ENCODE results near the gene TSTD2. TPM values are rescaled to one million over a fixed set of nuclear protein-coding genes. Genes with fewer than 3 reads are reported as not detected.
"Not testable (repeated sequence)": the region's sequence is repeated elsewhere in the genome, so short reads cannot be mapped to it uniquely, and the experiment has no call there.

TSTD2 gene
- total RNA-seq, 5 donors from 2014 or later (not counting 1 experiment from before 2014, with no cell fraction given) = 15.4 to 24.0 (median 17.9) TPM

DNA sequence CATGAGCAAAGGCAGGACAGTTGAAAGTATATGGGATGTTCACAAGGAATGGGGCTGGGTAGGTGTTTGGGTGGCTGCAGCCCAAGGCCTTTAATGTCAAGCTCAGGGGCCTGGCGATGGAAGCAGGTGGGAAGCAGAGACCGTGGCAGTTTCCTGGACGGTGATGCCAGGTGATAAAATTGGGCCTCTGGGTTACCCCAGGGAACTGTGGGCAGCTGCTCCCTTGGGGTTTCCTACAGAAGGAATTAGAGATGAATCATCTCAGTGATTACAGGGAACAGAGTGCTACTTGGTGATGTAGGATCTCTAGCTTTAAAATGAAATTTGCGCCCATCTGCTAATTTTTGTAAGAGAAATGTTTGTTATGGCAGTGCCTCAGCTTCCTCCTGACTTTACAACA, 39.2 kb downstream of the TSTD2 start:
- ChIA-PET POLR2A (no interaction called here), CTCF (interaction anchor here in 1 of 2 donors (0.5 kb wide), 1 partner anchor 20 kb away, joined by 3 read pairs; no protein-coding TSS in a partner anchor)
- H3K4me1 ChIP-seq (ENCODE audit: control insufficient read depth in 1 of 2, extremely low read depth in 1 of 2, insufficient read depth in 2 of 2, low read length in 2 of 2) = peaks cover 0 to 7% of the 10 kb centered on the region in 2 experiments
- ATAC-seq (replicated peaks in 1 of 4) (no peak), DNase-seq (no peak)
- peaks cover 0 to 6% of the 10 kb centered on the region in 2 experiments for H3K27me3 ChIP-seq (replicated peaks in 1 of 2; ENCODE audit: control insufficient read depth in 2 of 2, extremely low read depth in 1 of 2, insufficient read depth in 2 of 2, low read length in 1 of 2)
- WGBS (ENCODE audit: insufficient coverage) = 90% methylated on average over 3 of the region's 4 CpGs
- Mint-ChIP-seq H3K27ac (no peak overlapping the region), H3K4me3 (no peak overlapping the region), H3K27me3 (peaks cover 0 to 6% of the 10 kb centered on the region in 2 donors), H3K9me3 (no peaks in the 10 kb centered on the region), H3K4me1 (peaks cover 7 to 8% (median 7%) of the 10 kb centered on the region in 3 donors), H3K36me3 (peaks cover 7% of the 10 kb centered on the region)
- no peaks in the 10 kb centered on the region for H3K36me3 ChIP-seq (ENCODE audit: control insufficient read depth in 2 of 2, extremely low read depth in 1 of 2, insufficient read depth in 1 of 2, low read length in 1 of 2)
- no peak overlapping the region for H3K27ac ChIP-seq (ENCODE audit: low read length)
- H3K4me3 ChIP-seq (ENCODE audit: control insufficient read depth in 1 of 2, extremely low read depth in 1 of 2, low read length in 1 of 2) = no peak overlapping the region
- no peaks in the 10 kb centered on the region for H3K9me3 ChIP-seq

DNA sequence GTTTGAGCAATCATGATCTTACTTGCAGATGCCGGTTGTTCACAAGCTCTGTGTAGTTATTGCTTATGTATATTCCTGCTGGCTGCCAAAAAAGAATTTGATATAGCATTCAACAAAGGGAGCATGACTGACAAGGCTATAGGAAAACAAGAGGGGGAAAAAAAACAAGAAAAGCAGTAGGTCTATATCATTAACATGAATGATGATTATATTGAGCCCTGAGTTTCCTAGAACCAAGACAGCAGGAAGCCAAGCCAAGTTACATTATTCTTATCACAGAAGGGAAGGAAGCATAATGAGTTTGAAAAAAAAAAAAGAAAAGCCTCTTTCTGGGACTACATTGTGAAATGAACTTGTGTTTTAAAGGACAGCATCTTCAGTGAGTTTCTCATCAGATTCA, 41.0 kb downstream of the TSTD2 start:
- Histone ChIP-seq H3K9me3 (no peaks in the 10 kb centered on the region), H3K27ac (ENCODE audit: low read length) (no peak overlapping the region), H3K4me3 (ENCODE audit: control insufficient read depth in 1 of 2, extremely low read depth in 1 of 2, low read length in 1 of 2) (no peak overlapping the region), H3K4me1 (ENCODE audit: control insufficient read depth in 1 of 2, extremely low read depth in 1 of 2, insufficient read depth in 2 of 2, low read length in 2 of 2) (no peaks in the 10 kb centered on the region), H3K27me3 (replicated peaks in 1 of 2; ENCODE audit: control insufficient read depth in 2 of 2, extremely low read depth in 1 of 2, insufficient read depth in 2 of 2, low read length in 1 of 2) (peaks cover 0 to 6% of the 10 kb centered on the region in 2 experiments), H3K36me3 (ENCODE audit: control insufficient read depth in 2 of 2, extremely low read depth in 1 of 2, insufficient read depth in 1 of 2, low read length in 1 of 2) (no peaks in the 10 kb centered on the region)
- ChIA-PET CTCF (no interaction called here), POLR2A (no interaction called here)
- H3K36me3 Mint-ChIP-seq = peaks cover 7% of the 10 kb centered on the region
- DNase-seq (no peak), ATAC-seq (replicated peaks in 1 of 4) (no peak)
- 100% methylated on average over 1 of the region's 1 CpG for WGBS (ENCODE audit: insufficient coverage)
- H3K4me1 Mint-ChIP-seq = no peaks in the 10 kb centered on the region
- H3K27me3 Mint-ChIP-seq = peaks cover 0 to 8% of the 10 kb centered on the region in 2 donors
- H3K27ac Mint-ChIP-seq = no peak overlapping the region
- H3K9me3 Mint-ChIP-seq = peaks cover 0 to 5% (median 3%) of the 10 kb centered on the region in 3 donors
- H3K4me3 Mint-ChIP-seq = no peak overlapping the region

DNA sequence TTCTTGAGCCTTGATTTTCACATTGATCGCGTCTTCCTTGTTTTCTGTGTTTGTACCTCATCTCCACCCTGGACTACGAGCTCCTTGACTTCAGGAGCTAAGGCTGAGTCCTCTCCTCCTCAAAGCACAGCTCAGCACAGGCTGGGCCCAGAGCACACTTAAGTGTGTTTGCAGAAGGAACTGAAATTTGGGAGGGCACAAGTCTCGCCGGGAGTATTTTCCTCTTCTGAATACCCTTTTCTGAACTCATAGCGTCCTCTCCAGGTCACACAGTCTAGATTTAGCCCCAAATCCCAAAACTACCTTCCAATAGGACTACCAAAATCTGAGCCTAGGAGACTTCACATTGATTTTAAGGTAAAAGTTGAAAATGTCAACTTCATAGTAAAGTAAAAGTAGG, 41.6 kb downstream of the TSTD2 start:
- DNase-seq = no peak
- no CpG with 5 or more reads among the region's 6 CpGs for WGBS (ENCODE audit: insufficient coverage)
- Histone ChIP-seq H3K27ac (ENCODE audit: low read length) (no peak overlapping the region), H3K27me3 (replicated peaks in 1 of 2; ENCODE audit: control insufficient read depth in 2 of 2, extremely low read depth in 1 of 2, insufficient read depth in 2 of 2, low read length in 1 of 2) (peaks cover 0 to 6% of the 10 kb centered on the region in 2 experiments), H3K4me3 (ENCODE audit: control insufficient read depth in 1 of 2, extremely low read depth in 1 of 2, low read length in 1 of 2) (no peak overlapping the region), H3K36me3 (ENCODE audit: control insufficient read depth in 2 of 2, extremely low read depth in 1 of 2, insufficient read depth in 1 of 2, low read length in 1 of 2) (no peaks in the 10 kb centered on the region), H3K4me1 (ENCODE audit: control insufficient read depth in 1 of 2, extremely low read depth in 1 of 2, insufficient read depth in 2 of 2, low read length in 2 of 2) (no peaks in the 10 kb centered on the region), H3K9me3 (no peaks in the 10 kb centered on the region)
- H3K27ac Mint-ChIP-seq = no peak overlapping the region
- no peak for ATAC-seq (replicated peaks in 1 of 4)
- CTCF ChIA-PET = no interaction called here
- POLR2A ChIA-PET = no interaction called here
- peaks cover 2 to 9% (median 3%) of the 10 kb centered on the region in 3 donors for H3K9me3 Mint-ChIP-seq
- peaks cover 7% of the 10 kb centered on the region for H3K36me3 Mint-ChIP-seq
- H3K27me3 Mint-ChIP-seq = peaks cover 0 to 8% of the 10 kb centered on the region in 2 donors
- no peak overlapping the region for H3K4me3 Mint-ChIP-seq
- no peaks in the 10 kb centered on the region for H3K4me1 Mint-ChIP-seq

DNA sequence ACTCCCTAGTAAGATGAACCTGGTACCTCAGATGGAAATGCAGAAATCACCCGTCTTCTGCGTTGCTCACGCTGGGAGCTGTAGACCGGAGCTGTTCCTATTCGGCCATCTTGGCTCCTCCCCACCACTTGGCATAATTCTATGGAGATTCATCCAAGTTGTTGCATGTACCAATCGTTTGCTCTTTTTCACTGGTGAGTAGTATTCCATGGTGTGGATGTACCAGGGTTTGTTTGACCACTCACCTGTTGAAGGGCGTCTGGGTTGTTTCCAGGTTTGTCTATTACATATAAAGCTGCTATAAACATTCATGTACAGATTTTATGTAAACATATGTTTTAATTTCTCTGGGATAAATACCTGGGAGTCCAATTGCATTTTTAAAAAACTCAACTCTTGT, 46.3 kb downstream of the TSTD2 start:
- H3K27ac ChIP-seq (ENCODE audit: low read length); H3K4me3 Mint-ChIP-seq; POLR2A ChIA-PET; H3K36me3 Mint-ChIP-seq; DNase-seq; H3K36me3 ChIP-seq (ENCODE audit: control insufficient read depth in 2 of 2, extremely low read depth in 1 of 2, insufficient read depth in 1 of 2, low read length in 1 of 2); H3K27me3 ChIP-seq (replicated peaks in 1 of 2; ENCODE audit: control insufficient read depth in 2 of 2, extremely low read depth in 1 of 2, insufficient read depth in 2 of 2, low read length in 1 of 2); ATAC-seq (replicated peaks in 1 of 4); H3K27ac Mint-ChIP-seq; H3K4me1 ChIP-seq (ENCODE audit: control insufficient read depth in 1 of 2, extremely low read depth in 1 of 2, insufficient read depth in 2 of 2, low read length in 2 of 2); H3K9me3 Mint-ChIP-seq; H3K4me3 ChIP-seq (ENCODE audit: control insufficient read depth in 1 of 2, extremely low read depth in 1 of 2, low read length in 1 of 2); H3K27me3 Mint-ChIP-seq; H3K9me3 ChIP-seq; H3K4me1 Mint-ChIP-seq: not testable (repeated sequence)
- CTCF ChIA-PET = interaction anchor here in 1 of 2 donors (1.5 kb wide), 1 partner anchor 11 kb away, joined by 3 read pairs; no protein-coding TSS in a partner anchor
- 100% methylated on average over 3 of the region's 7 CpGs for WGBS (ENCODE audit: insufficient coverage)

DNA sequence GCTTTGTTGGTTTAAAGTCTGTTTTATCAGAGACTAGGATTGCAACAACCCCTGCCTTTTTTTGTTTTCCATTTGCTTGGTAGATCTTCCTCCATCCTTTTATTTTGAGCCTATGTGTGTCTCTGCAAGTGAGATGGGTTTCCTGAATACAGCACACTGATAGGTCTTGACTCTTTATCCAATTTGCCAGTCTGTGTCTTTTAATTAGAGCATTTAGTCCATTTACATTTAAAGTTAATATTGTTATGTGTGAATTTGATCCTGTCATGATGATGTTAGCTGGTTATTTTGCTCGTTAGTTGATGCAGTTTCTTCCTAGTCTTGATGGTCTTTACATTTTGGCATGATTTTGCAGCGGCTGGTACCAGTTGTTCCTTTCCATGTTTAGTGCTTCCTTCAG, 48.4 kb downstream of the TSTD2 start:
- H3K9me3 Mint-ChIP-seq = peaks cover 2 to 12% (median 3%) of the 10 kb centered on the region in 3 donors
- H3K27ac Mint-ChIP-seq; H3K4me3 ChIP-seq (ENCODE audit: control insufficient read depth in 1 of 2, extremely low read depth in 1 of 2, low read length in 1 of 2); CTCF ChIA-PET; ATAC-seq (replicated peaks in 1 of 4); H3K4me3 Mint-ChIP-seq; H3K27me3 ChIP-seq (replicated peaks in 1 of 2; ENCODE audit: control insufficient read depth in 2 of 2, extremely low read depth in 1 of 2, insufficient read depth in 2 of 2, low read length in 1 of 2); H3K9me3 ChIP-seq; H3K27me3 Mint-ChIP-seq; POLR2A ChIA-PET; H3K27ac ChIP-seq (ENCODE audit: low read length); H3K4me1 Mint-ChIP-seq; H3K36me3 ChIP-seq (ENCODE audit: control insufficient read depth in 2 of 2, extremely low read depth in 1 of 2, insufficient read depth in 1 of 2, low read length in 1 of 2); H3K4me1 ChIP-seq (ENCODE audit: control insufficient read depth in 1 of 2, extremely low read depth in 1 of 2, insufficient read depth in 2 of 2, low read length in 2 of 2); H3K36me3 Mint-ChIP-seq; DNase-seq: not testable (repeated sequence)
- no CpG with 5 or more reads among the region's 2 CpGs for WGBS (ENCODE audit: insufficient coverage)

DNA sequence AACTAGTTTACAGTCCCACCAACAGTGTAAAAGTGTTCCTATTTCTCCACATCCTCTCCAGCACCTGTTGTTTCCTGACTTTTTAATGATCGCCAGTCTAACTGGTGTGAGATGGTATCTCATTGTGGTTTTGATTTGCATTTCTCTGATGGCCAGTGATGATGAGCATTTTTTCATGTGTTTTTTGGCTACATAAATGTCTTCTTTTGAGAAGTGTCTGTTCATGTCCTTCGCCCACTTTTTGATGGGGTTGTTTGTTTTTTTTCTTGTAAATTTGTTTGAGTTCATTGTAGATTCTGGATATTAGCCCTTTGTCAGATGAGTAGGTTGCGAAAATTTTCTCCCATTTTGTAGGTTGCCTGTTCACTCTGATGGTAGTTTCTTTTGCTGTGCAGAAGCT, 51.6 kb downstream of the TSTD2 start:
- DNase-seq; POLR2A ChIA-PET; H3K4me3 ChIP-seq (ENCODE audit: control insufficient read depth in 1 of 2, extremely low read depth in 1 of 2, low read length in 1 of 2); H3K27me3 ChIP-seq (replicated peaks in 1 of 2; ENCODE audit: control insufficient read depth in 2 of 2, extremely low read depth in 1 of 2, insufficient read depth in 2 of 2, low read length in 1 of 2); CTCF ChIA-PET; H3K4me3 Mint-ChIP-seq; ATAC-seq (replicated peaks in 1 of 4); H3K27ac Mint-ChIP-seq; H3K36me3 Mint-ChIP-seq; H3K27ac ChIP-seq (ENCODE audit: low read length); H3K9me3 ChIP-seq; H3K9me3 Mint-ChIP-seq; H3K36me3 ChIP-seq (ENCODE audit: control insufficient read depth in 2 of 2, extremely low read depth in 1 of 2, insufficient read depth in 1 of 2, low read length in 1 of 2); H3K4me1 Mint-ChIP-seq; H3K27me3 Mint-ChIP-seq; H3K4me1 ChIP-seq (ENCODE audit: control insufficient read depth in 1 of 2, extremely low read depth in 1 of 2, insufficient read depth in 2 of 2, low read length in 2 of 2): not testable (repeated sequence)
- WGBS (ENCODE audit: insufficient coverage) = no CpG with 5 or more reads among the region's 3 CpGs

DNA sequence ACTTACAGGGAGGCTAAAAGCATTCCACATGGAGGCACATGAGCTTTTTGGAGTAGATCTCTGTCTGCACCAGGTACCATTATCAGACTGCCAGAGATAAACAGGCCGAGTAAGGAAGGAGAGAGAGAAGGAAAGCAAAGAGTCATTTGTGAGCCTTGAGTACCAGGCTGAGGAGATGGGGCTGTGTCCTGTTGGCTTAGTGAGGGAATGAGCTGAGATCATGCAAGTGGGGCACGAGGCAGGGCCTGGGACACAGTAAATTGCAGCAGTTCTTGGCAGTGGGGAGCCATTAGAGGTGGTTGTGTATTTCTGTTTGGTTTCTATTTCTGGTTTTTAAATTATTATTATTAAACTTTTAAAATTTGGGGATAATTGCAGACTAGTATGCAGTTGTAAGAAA, 53.3 kb downstream of the TSTD2 start:
- ChIA-PET POLR2A (no interaction called here), CTCF (no interaction called here)
- H3K36me3 ChIP-seq (ENCODE audit: control insufficient read depth in 2 of 2, extremely low read depth in 1 of 2, insufficient read depth in 1 of 2, low read length in 1 of 2) = no peaks in the 10 kb centered on the region
- ATAC-seq (replicated peaks in 1 of 4) (no peak), DNase-seq (no peak)
- no peak overlapping the region for H3K27ac ChIP-seq (ENCODE audit: low read length)
- Mint-ChIP-seq H3K27me3 (peaks cover 0 to 1% of the 10 kb centered on the region in 2 donors), H3K36me3 (peaks cover 3% of the 10 kb centered on the region), H3K4me1 (peaks cover 12 to 18% (median 14%) of the 10 kb centered on the region in 3 donors), H3K9me3 (peaks cover 0 to 6% (median 0%) of the 10 kb centered on the region in 3 donors), H3K4me3 (no peak overlapping the region), H3K27ac (no peak overlapping the region)
- H3K4me3 ChIP-seq (ENCODE audit: control insufficient read depth in 1 of 2, extremely low read depth in 1 of 2, low read length in 1 of 2) = no peak overlapping the region
- no peaks in the 10 kb centered on the region for H3K9me3 ChIP-seq
- WGBS (ENCODE audit: insufficient coverage) = 47% methylated on average over 2 of the region's 2 CpGs
- H3K4me1 ChIP-seq (ENCODE audit: control insufficient read depth in 1 of 2, extremely low read depth in 1 of 2, insufficient read depth in 2 of 2, low read length in 2 of 2) = peaks cover 4 to 9% of the 10 kb centered on the region in 2 experiments
- peaks cover 0 to 5% of the 10 kb centered on the region in 2 experiments for H3K27me3 ChIP-seq (replicated peaks in 1 of 2; ENCODE audit: control insufficient read depth in 2 of 2, extremely low read depth in 1 of 2, insufficient read depth in 2 of 2, low read length in 1 of 2)
